ENCODE data around the gene MUC5B.

DNA sequence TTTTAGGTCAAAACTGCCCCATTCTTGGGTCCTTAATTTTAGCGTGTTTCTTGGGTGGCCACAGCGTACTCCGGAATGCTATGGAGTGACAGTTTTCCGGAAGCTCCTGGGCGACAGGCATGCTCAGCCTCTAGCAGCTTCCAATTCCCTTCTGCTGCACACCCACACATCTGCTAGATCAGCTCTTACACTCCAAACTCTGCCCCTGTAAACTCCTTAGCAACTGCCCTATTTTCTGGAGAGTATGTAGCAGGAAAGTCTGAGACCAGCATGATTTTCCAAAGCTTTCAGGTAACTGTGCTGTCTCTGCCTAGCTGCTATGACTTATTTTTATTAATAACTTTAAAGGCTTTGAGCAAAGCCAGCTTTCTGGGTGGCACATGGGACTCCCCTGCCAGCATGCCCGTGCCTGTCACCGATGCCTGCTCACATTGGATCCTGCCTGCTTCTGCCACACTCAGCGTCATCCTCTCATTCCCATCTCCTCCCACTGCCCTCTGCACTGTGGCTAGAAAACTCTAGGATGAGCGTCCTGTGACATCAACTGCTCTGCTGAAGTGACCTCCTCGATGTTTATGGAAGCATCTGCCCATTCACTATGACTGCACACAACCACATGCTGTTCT lies 69.3 kb downstream of the MUC5B start:
- no peak for TF ChIP-seq EZH2 (IDR thresholded peaks at IDR 0.05; ENCODE audit: insufficient read depth, low read length)
- TF ChIP-seq, protein P1, sequence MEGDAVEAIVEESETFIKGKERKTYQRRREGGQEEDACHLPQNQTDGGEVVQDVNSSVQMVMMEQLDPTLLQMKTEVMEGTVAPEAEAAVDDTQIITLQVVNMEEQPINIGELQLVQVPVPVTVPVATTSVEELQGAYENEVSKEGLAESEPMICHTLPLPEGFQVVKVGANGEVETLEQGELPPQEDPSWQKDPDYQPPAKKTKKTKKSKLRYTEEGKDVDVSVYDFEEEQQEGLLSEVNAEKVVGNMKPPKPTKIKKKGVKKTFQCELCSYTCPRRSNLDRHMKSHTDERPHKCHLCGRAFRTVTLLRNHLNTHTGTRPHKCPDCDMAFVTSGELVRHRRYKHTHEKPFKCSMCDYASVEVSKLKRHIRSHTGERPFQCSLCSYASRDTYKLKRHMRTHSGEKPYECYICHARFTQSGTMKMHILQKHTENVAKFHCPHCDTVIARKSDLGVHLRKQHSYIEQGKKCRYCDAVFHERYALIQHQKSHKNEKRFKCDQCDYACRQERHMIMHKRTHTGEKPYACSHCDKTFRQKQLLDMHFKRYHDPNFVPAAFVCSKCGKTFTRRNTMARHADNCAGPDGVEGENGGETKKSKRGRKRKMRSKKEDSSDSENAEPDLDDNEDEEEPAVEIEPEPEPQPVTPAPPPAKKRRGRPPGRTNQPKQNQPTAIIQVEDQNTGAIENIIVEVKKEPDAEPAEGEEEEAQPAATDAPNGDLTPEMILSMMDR (IDR thresholded peaks at IDR 0.05; ENCODE audit: insufficient read depth, low read depth, low read length), result no peak

All from astrocyte (in vitro differentiated cells and primary cell).